D721Med (cell line): ENCODE results near the gene HSPB2.

Experiments used
- DNase-seq: peaks from one replicate; pipeline ENCODE4 v3.0.0; 2011; ENCODE audit warnings: low spot score; ENCODE audit not compliant: insufficient read length
- FAIRE-seq: peaks from 2 replicates; lab custom pipeline; 2011; peaks lifted over from hg19 to GRCh38; lab: Jason Lieb, UNC
- CTCF ChIP-seq: IDR thresholded peaks from 2 replicates; pipeline ENCODE4 v1.5.1; 2012; ENCODE audit warnings: mild to moderate bottlenecking, control low read depth; ENCODE audit not compliant: insufficient read depth; ENCODE audit errors: missing control alignments

HSPB2 gene

GRCh38 chr11:111957663-111958444 lies 45.3 kb downstream of the HSPB2 start:
- FAIRE-seq = no peak
- TF ChIP-seq CTCF = no peak
- no peak for DNase-seq

DNA sequence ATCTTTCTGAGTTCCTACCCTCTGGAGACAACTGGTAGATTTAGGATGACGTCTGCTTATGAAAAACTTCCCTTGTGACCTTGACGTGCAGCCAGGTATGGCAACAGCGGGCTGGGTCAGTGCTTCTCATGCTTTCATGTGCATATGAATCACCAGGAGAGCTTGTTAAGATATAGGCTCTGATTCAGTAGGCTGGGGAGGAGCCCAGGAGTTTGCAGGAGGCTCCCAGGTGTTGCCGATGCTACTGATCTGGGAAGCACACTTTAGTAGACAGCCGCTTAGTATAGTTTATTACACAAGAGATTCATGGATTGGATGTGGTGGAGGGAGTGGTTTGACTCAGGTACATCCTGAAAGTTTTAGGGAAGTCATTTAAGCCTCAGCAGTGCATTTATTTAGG lies 48.4 kb downstream of the HSPB2 start:
- FAIRE-seq (no peak), DNase-seq (no peak)
- no peak for TF ChIP-seq CTCF

DNA sequence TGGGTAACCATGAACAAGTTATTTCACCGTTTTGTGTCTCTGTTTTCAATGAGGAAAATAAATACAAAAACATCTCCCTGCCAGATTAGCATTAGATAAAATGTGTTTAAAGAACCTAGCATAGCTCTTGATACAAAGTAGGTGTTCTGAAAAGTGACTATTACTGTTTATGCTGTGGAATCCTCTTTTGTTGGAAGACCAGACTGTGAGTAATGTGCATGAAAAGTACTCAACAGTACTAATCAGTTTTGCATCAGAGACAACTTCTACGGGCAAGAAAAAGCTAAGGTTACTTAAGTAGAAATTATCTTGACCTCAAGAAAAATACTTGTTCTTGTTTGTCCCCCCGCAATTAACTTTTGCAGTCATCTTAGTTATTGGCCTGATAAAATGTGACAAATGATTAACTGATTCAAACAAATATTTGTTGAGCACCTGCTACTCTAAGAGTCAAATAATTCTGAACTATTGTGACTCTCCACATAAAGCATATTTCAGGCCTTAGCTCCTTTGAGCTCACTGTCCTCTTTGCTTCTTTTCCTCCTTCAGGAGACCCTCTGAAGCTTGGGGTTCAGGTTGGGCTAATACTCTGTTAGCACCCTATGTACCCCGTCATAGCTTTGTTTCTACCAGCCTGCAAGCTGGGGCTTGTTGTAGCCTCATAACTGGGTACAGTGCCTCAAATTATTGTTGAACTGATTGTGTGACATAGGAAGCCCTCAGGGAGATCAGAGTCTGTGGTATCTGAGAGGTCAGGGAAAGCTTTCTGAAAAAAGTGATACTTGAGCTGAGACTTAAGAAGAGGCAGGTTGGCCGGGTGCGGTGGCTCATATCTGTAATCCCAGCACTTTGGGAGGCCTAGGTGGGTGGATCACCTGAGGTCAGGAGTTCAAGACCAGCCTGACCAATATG lies 49.1 kb downstream of the HSPB2 start:
- TF ChIP-seq CTCF = no peak
- no peak for FAIRE-seq
- DNase-seq = no peak
